CD8-positive, alpha-beta memory T cell (primary cell): ENCODE measurements around the gene SOD3. TPM values are rescaled to one million over a fixed set of nuclear protein-coding genes. Genes with fewer than 3 reads are reported as not detected.

Experiments used
- CTCF ChIA-PET: fragments of 350-600 bp; sonication (Branson Sonifier 250); formaldehyde crosslinking; loops from one replicate; lab custom pipeline; 2021; ENCODE audit warnings: antibody characterized with exemption; lab: Charles Lee
- POLR2A ChIA-PET: fragments of 350-600 bp; sonication (Branson Sonifier 250); formaldehyde crosslinking; loops from one replicate; lab custom pipeline; 2021; ENCODE audit warnings: antibody characterized with exemption; lab: Charles Lee
- DNase-seq, 5 donors: peaks; one replicate each; pipeline versions ENCODE4 v3.0.0 to v3.0.0-alpha.2; 2020 to 2022; ENCODE audit warnings: mixed read lengths in 1 of 5
- H3K27ac ChIP-seq: one replicate; pipeline ENCODE4 v1.7.0; 2013; ENCODE audit warnings: low read depth, mild to moderate bottlenecking, low read length, moderate library complexity
- H3K27me3 ChIP-seq: 2 replicates; pipeline ENCODE4 v1.7.0; 2013; ENCODE audit warnings: low read length, mild to moderate bottlenecking; ENCODE audit not compliant: insufficient read depth, poor library complexity, severe bottlenecking
- H3K36me3 ChIP-seq: 2 replicates; pipeline ENCODE4 v1.7.0; 2013; ENCODE audit warnings: mild to moderate bottlenecking, low read length, moderate library complexity; ENCODE audit not compliant: insufficient read depth
- H3K4me1 ChIP-seq: 2 replicates; pipeline ENCODE4 v1.7.0; 2013; ENCODE audit warnings: mild to moderate bottlenecking, low read length, moderate library complexity; ENCODE audit not compliant: insufficient read depth
- H3K4me3 ChIP-seq: 2 replicates; pipeline ENCODE4 v1.7.0; 2013; ENCODE audit warnings: mild to moderate bottlenecking, low read length
- H3K9me3 ChIP-seq: 2 replicates; pipeline ENCODE4 v1.7.0; 2013; ENCODE audit warnings: mild to moderate bottlenecking, low read length
- H3K27ac Mint-ChIP-seq, 8 donors: one replicate each; pipeline ENCODE4 v1.8.0; 2020 to 2021; ENCODE audit warnings: mixed read lengths in 8 of 8, mild to moderate bottlenecking in 6 of 8, inconsistent platforms in 3 of 8, moderate library complexity in 3 of 8
- H3K27me3 Mint-ChIP-seq, 2 donors: one replicate each; pipeline ENCODE4 v1.8.0; 2020 to 2021; ENCODE audit warnings: mixed read lengths in 2 of 2, mild to moderate bottlenecking in 1 of 2, moderate library complexity in 1 of 2
- H3K36me3 Mint-ChIP-seq, 3 donors: one replicate each; pipeline ENCODE4 v1.8.0; 2020 to 2021; ENCODE audit warnings: mixed read lengths in 3 of 3, inconsistent platforms in 1 of 3, mild to moderate bottlenecking in 1 of 3
- H3K4me1 Mint-ChIP-seq, 3 donors: one replicate each; pipeline ENCODE4 v1.8.0; 2020 to 2021; ENCODE audit warnings: mixed read lengths in 3 of 3, inconsistent platforms in 1 of 3, mild to moderate bottlenecking in 1 of 3
- H3K4me3 Mint-ChIP-seq, 7 donors: one replicate each; pipeline ENCODE4 v1.8.0; 2020 to 2021; ENCODE audit warnings: mixed read lengths in 7 of 7, mild to moderate bottlenecking in 6 of 7, moderate library complexity in 4 of 7, inconsistent platforms in 2 of 7
- H3K9me3 Mint-ChIP-seq, 5 donors: one replicate each; pipeline ENCODE4 v1.8.0; 2020 to 2022; ENCODE audit warnings: mixed read lengths in 5 of 5, mild to moderate bottlenecking in 3 of 5, moderate library complexity in 2 of 5, inconsistent platforms in 1 of 5
- polyA plus RNA-seq: library from polyadenylated mRNA; unstranded; fragments of 300-500 nt; fragmentation: Illumina TruSeq; gene quantifications from one replicate; pipeline ENCODE4 v1.2.3, GENCODE V29; 2021
- total RNA-seq, 2 experiments: library from RNA; stranded (reverse); gene quantifications; one replicate each; pipeline ENCODE4 v1.2.3, GENCODE V29; 2021

The SOD3 gene
- total RNA-seq (not detected), polyA plus RNA-seq (not detected)

- Histone ChIP-seq H3K27me3 (no peaks in the 10 kb centered on the region), H3K27ac (no peak within 1 kb of the TSS), H3K4me1 (no peaks in the 10 kb centered on the region), H3K4me3 (no peak within 1 kb of the TSS), H3K9me3 (no peaks in the 10 kb centered on the region), H3K36me3 (no peaks in the 10 kb centered on the region)
- no peak within 1 kb of the TSS for H3K27ac Mint-ChIP-seq
- H3K36me3 Mint-ChIP-seq: no peaks in the 10 kb centered on the region
- DNase-seq: no peak
- H3K4me3 Mint-ChIP-seq: no peak within 1 kb of the TSS
- peaks cover 13 to 20% of the 10 kb centered on the region in 2 donors for H3K27me3 Mint-ChIP-seq
- CTCF ChIA-PET: no interaction called here
- H3K9me3 Mint-ChIP-seq: peaks cover 0 to 8% (median 2%) of the 10 kb centered on the region in 5 donors
- peaks cover 0 to 2% (median 0%) of the 10 kb centered on the region in 3 donors for H3K4me1 Mint-ChIP-seq
- POLR2A ChIA-PET: no interaction called here
Observed at GRCh38 chr4:24794916-24795665, at the start of gene SOD3. Gene SOD3, plus strand, starts transcription at chr4:24795573. Its CDS starts 3,949 bp downstream, at chr4:24799522.

- Mint-ChIP-seq H3K4me1 (no peaks in the 10 kb centered on the region), H3K27me3 (peaks cover 3 to 6% of the 10 kb centered on the region in 2 donors), H3K27ac (no peak overlapping the region), H3K4me3 (no peak overlapping the region), H3K36me3 (no peaks in the 10 kb centered on the region), H3K9me3 (peaks cover 0 to 8% (median 4%) of the 10 kb centered on the region in 5 donors)
- no peak overlapping the region for H3K4me3 ChIP-seq
- H3K27ac ChIP-seq: no peak overlapping the region
- no peaks in the 10 kb centered on the region for H3K27me3 ChIP-seq
- DNase-seq: no peak
- H3K36me3 ChIP-seq: no peaks in the 10 kb centered on the region
- no peaks in the 10 kb centered on the region for H3K4me1 ChIP-seq
- CTCF ChIA-PET: no interaction called here
- H3K9me3 ChIP-seq: no peaks in the 10 kb centered on the region
- POLR2A ChIA-PET: no interaction called here
Observed at GRCh38 chr4:24747234-24747975, 48.0 kb upstream of the SOD3 start.

GRCh38 chr4:24748023-24748422, 47.4 kb upstream of the SOD3 start:
- Mint-ChIP-seq H3K27me3 (peaks cover 3 to 6% of the 10 kb centered on the region in 2 donors), H3K4me1 (no peaks in the 10 kb centered on the region), H3K27ac (no peak overlapping the region), H3K4me3 (no peak overlapping the region), H3K9me3 (peaks cover 0 to 8% (median 0%) of the 10 kb centered on the region in 5 donors), H3K36me3 (no peaks in the 10 kb centered on the region)
- ChIA-PET CTCF (no interaction called here), POLR2A (no interaction called here)
- Histone ChIP-seq H3K9me3 (no peaks in the 10 kb centered on the region), H3K4me3 (no peak overlapping the region), H3K36me3 (no peaks in the 10 kb centered on the region), H3K27me3 (no peaks in the 10 kb centered on the region), H3K27ac (no peak overlapping the region), H3K4me1 (no peaks in the 10 kb centered on the region)
- no peak for DNase-seq

GRCh38 chr4:24748758-24749350, 46.5 kb upstream of the SOD3 start:
- no peaks in the 10 kb centered on the region for H3K36me3 Mint-ChIP-seq
- Histone ChIP-seq H3K27me3 (no peaks in the 10 kb centered on the region), H3K4me3 (no peak overlapping the region), H3K36me3 (no peaks in the 10 kb centered on the region), H3K27ac (no peak overlapping the region), H3K4me1 (no peaks in the 10 kb centered on the region), H3K9me3 (no peaks in the 10 kb centered on the region)
- CTCF ChIA-PET: no interaction called here
- DNase-seq: no peak
- POLR2A ChIA-PET: no interaction called here
- H3K4me3 Mint-ChIP-seq: no peak overlapping the region
- no peaks in the 10 kb centered on the region for H3K4me1 Mint-ChIP-seq
- peaks cover 2 to 6% of the 10 kb centered on the region in 2 donors for H3K27me3 Mint-ChIP-seq
- H3K27ac Mint-ChIP-seq: no peak overlapping the region
- H3K9me3 Mint-ChIP-seq: peaks cover 0 to 8% (median 0%) of the 10 kb centered on the region in 5 donors

GRCh38 chr4:24750106-24750505, 45.3 kb upstream of the SOD3 start:
- no peaks in the 10 kb centered on the region for H3K36me3 Mint-ChIP-seq
- H3K27me3 Mint-ChIP-seq: peaks cover 0 to 3% of the 10 kb centered on the region in 2 donors
- Histone ChIP-seq H3K27me3 (no peaks in the 10 kb centered on the region), H3K4me1 (no peaks in the 10 kb centered on the region), H3K36me3 (no peaks in the 10 kb centered on the region), H3K4me3 (no peak overlapping the region), H3K27ac (no peak overlapping the region), H3K9me3 (no peaks in the 10 kb centered on the region)
- POLR2A ChIA-PET: no interaction called here
- no peak for DNase-seq
- CTCF ChIA-PET: no interaction called here
- peak overlapping the region in 1 of 8 donors; percentile 80 for H3K27ac Mint-ChIP-seq
- H3K4me1 Mint-ChIP-seq: no peaks in the 10 kb centered on the region
- no peak overlapping the region for H3K4me3 Mint-ChIP-seq
- H3K9me3 Mint-ChIP-seq: peaks cover 0 to 13% (median 0%) of the 10 kb centered on the region in 5 donors

GRCh38 chr4:24751926-24752539, 43.3 kb upstream of the SOD3 start:
- Histone ChIP-seq H3K4me3 (no peak overlapping the region), H3K9me3 (peaks cover 4% of the 10 kb centered on the region), H3K27ac (no peak overlapping the region), H3K27me3 (no peaks in the 10 kb centered on the region), H3K4me1 (no peaks in the 10 kb centered on the region), H3K36me3 (no peaks in the 10 kb centered on the region)
- peaks cover 0 to 3% of the 10 kb centered on the region in 2 donors for H3K27me3 Mint-ChIP-seq
- peaks cover 0 to 2% (median 0%) of the 10 kb centered on the region in 3 donors for H3K36me3 Mint-ChIP-seq
- DNase-seq: no peak
- no peaks in the 10 kb centered on the region for H3K4me1 Mint-ChIP-seq
- H3K4me3 Mint-ChIP-seq: no peak overlapping the region
- CTCF ChIA-PET: no interaction called here
- POLR2A ChIA-PET: no interaction called here
- peaks cover 11 to 22% (median 12%) of the 10 kb centered on the region in 5 donors for H3K9me3 Mint-ChIP-seq
- H3K27ac Mint-ChIP-seq: no peak overlapping the region

- Mint-ChIP-seq H3K4me3 (no peak overlapping the region), H3K4me1 (no peaks in the 10 kb centered on the region), H3K36me3 (peaks cover 0 to 2% (median 0%) of the 10 kb centered on the region in 3 donors), H3K27ac (no peak overlapping the region), H3K9me3 (peaks cover 24 to 32% (median 26%) of the 10 kb centered on the region in 5 donors), H3K27me3 (peaks cover 0 to 3% of the 10 kb centered on the region in 2 donors)
- no peak for DNase-seq
- CTCF ChIA-PET: no interaction called here
- Histone ChIP-seq H3K4me1 (no peaks in the 10 kb centered on the region), H3K4me3 (no peak overlapping the region), H3K36me3 (no peaks in the 10 kb centered on the region), H3K27ac (no peak overlapping the region), H3K27me3 (no peaks in the 10 kb centered on the region), H3K9me3 (peaks cover 4% of the 10 kb centered on the region)
- POLR2A ChIA-PET: no interaction called here
Observed at GRCh38 chr4:24753519-24753918, 41.9 kb upstream of the SOD3 start.
